AG04450 (cell line): ENCODE data around the gene GALNT6. TPM values are rescaled to one million over a fixed set of nuclear protein-coding genes. Genes with fewer than 3 reads are reported as not detected.

ENCODE experiments used
- CTCF ChIA-PET: fragments of 300-600, 350-600 bp; formaldehyde crosslinking; extraction: SDS; loops from one replicate; lab custom pipeline; 2022; ENCODE audit warnings: antibody characterized with exemption, inconsistent platforms; lab: Charles Lee
- POLR2A ChIA-PET: fragments of 350-600 bp; formaldehyde crosslinking; extraction: SDS; loops from one replicate; lab custom pipeline; 2021; ENCODE audit warnings: antibody characterized with exemption, inconsistent platforms; lab: Yijun Ruan, JAX
- DNase-seq: peaks from one replicate; pipeline ENCODE4 v3.0.0-alpha.2; 2011; ENCODE audit warnings: low read depth, low spot score
- H3K27ac ChIP-seq: one replicate; pipeline ENCODE4 v1.5.1; 2012; ENCODE audit warnings: low read depth, low read length, control low read depth
- H3K27me3 ChIP-seq: one replicate; pipeline ENCODE4 v1.6.0; 2012; ENCODE audit warnings: low read length; ENCODE audit not compliant: control insufficient read depth, insufficient read depth
- H3K4me3 ChIP-seq: 2 replicates; pipeline ENCODE4 v1.5.1; 2011; ENCODE audit warnings: mild to moderate bottlenecking, low read depth, low read length, control low read depth
- H3K9me3 ChIP-seq: 2 replicates; pipeline ENCODE4 v1.5.1; 2012; ENCODE audit warnings: low read length; ENCODE audit not compliant: control insufficient read depth, insufficient read depth
- CTCF ChIP-seq: IDR thresholded peaks from 2 replicates; pipeline ENCODE4 v1.5.1; 2011; ENCODE audit warnings: low read depth, low read length, control low read depth, inconsistent platforms
- polyA plus RNA-seq: library from polyadenylated mRNA; depleted of rRNA; stranded (reverse); fragments of >200 nt; gene quantifications from 2 replicates; pipeline ENCODE4 v1.2.3, GENCODE V29; 2011

Gene GALNT6
- polyA plus RNA-seq, 1 experiment, result 31.1 TPM

- POLR2A ChIA-PET, result no interaction called here
- Histone ChIP-seq H3K27me3 (no peaks in the 10 kb centered on the region), H3K27ac (no peak overlapping the region), H3K9me3 (no peaks in the 10 kb centered on the region), H3K4me3 (no peak overlapping the region)
- TF ChIP-seq CTCF, result no peak
- CTCF ChIA-PET, result interaction anchor here (1.0 kb wide), 1 partner anchor 460 kb away, joined by 3 read pairs; no protein-coding TSS in a partner anchor
- no peak for DNase-seq
Measured at GRCh38 chr12:51415931-51416330, 24.7 kb upstream of the GALNT6 start.

GRCh38 chr12:51413791-51414190 lies 22.6 kb upstream of the GALNT6 start:
- no peak for TF ChIP-seq CTCF
- Histone ChIP-seq H3K9me3 (no peaks in the 10 kb centered on the region), H3K4me3 (no peak overlapping the region), H3K27ac (no peak overlapping the region), H3K27me3 (no peaks in the 10 kb centered on the region)
- CTCF ChIA-PET, result no interaction called here
- DNase-seq, result no peak
- POLR2A ChIA-PET, result no interaction called here

- no peaks in the 10 kb centered on the region for H3K27me3 ChIP-seq
- no peak for DNase-seq
- ChIA-PET POLR2A (no interaction called here), CTCF (no interaction called here)
- no peak overlapping the region for H3K27ac ChIP-seq
- H3K9me3 ChIP-seq, result no peaks in the 10 kb centered on the region
- H3K4me3 ChIP-seq, result no peak overlapping the region
- no peak for TF ChIP-seq CTCF
Measured at GRCh38 chr12:51413149-51413548, 21.9 kb upstream of the GALNT6 start.

GRCh38 chr12:51409846-51410245 lies 18.6 kb upstream of the GALNT6 start:
- DNase-seq, result no peak
- Histone ChIP-seq H3K4me3 (no peak overlapping the region), H3K27me3 (no peaks in the 10 kb centered on the region), H3K27ac (no peak overlapping the region), H3K9me3 (no peaks in the 10 kb centered on the region)
- TF ChIP-seq CTCF, result no peak
- ChIA-PET CTCF (no interaction called here), POLR2A (no interaction called here)

- no peaks in the 10 kb centered on the region for H3K27me3 ChIP-seq
- no peaks in the 10 kb centered on the region for H3K9me3 ChIP-seq
- CTCF ChIA-PET, result no interaction called here
- POLR2A ChIA-PET, result no interaction called here
- no peak overlapping the region for H3K27ac ChIP-seq
- no peak for TF ChIP-seq CTCF
- no peak overlapping the region for H3K4me3 ChIP-seq
- DNase-seq, result no peak
Measured at GRCh38 chr12:51407604-51408003, 16.4 kb upstream of the GALNT6 start.
